Measurements from ENCODE around the gene ACTMAP. TPM values are rescaled to one million over a fixed set of nuclear protein-coding genes. Genes with fewer than 3 reads are reported as not detected.

Gene ACTMAP
- total and polyA plus RNA-seq, 2 of the 13 experiments (the other 11 are each of a cell fraction or from before 2014, with no cell fraction given), result 2.2 to 7.9 TPM

GRCh38 chr19:40776932-40777644 is 26.8 kb upstream of the ACTMAP start (continued):
- TF ChIP-seq ZNF407 (CRISPR knock-in tag; IDR thresholded peaks at IDR 0.05; ENCODE audit: not compliant biosample characterization), result no peak
- TF ChIP-seq ADNP (CRISPR knock-in tag; IDR thresholded peaks at IDR 0.05), result peak; percentile 21; the same call in 1 of the 2 replicates
- TF ChIP-seq, protein P1, sequence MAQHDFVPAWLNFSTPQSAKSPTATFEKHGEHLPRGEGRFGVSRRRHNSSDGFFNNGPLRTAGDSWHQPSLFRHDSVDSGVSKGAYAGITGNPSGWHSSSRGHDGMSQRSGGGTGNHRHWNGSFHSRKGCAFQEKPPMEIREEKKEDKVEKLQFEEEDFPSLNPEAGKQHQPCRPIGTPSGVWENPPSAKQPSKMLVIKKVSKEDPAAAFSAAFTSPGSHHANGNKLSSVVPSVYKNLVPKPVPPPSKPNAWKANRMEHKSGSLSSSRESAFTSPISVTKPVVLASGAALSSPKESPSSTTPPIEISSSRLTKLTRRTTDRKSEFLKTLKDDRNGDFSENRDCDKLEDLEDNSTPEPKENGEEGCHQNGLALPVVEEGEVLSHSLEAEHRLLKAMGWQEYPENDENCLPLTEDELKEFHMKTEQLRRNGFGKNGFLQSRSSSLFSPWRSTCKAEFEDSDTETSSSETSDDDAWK (CRISPR knock-in tag; IDR thresholded peaks at IDR 0.05), result no peak
- no peak for TF ChIP-seq ZFP62 (CRISPR knock-in tag; IDR thresholded peaks at IDR 0.05)
- 0 out of 2 replicates have a peak, but pooled peaks have one; percentile 23 for TF ChIP-seq YEATS4 (CRISPR knock-in tag; IDR thresholded peaks at IDR 0.05; ENCODE audit: borderline replicate concordance)
- TF ChIP-seq, protein P2, sequence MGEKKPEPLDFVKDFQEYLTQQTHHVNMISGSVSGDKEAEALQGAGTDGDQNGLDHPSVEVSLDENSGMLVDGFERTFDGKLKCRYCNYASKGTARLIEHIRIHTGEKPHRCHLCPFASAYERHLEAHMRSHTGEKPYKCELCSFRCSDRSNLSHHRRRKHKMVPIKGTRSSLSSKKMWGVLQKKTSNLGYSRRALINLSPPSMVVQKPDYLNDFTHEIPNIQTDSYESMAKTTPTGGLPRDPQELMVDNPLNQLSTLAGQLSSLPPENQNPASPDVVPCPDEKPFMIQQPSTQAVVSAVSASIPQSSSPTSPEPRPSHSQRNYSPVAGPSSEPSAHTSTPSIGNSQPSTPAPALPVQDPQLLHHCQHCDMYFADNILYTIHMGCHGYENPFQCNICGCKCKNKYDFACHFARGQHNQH (CRISPR knock-in tag; IDR thresholded peaks at IDR 0.05), result no peak
- TF ChIP-seq ATF3 (CRISPR knock-in tag; IDR thresholded peaks at IDR 0.05), result no peak
- peak; percentile 13; the same call in 1 of the 2 replicates for TF ChIP-seq DMAP1 (CRISPR knock-in tag; IDR thresholded peaks at IDR 0.05)
- TF ChIP-seq ZFP90 (CRISPR knock-in tag; IDR thresholded peaks at IDR 0.05; ENCODE audit: borderline replicate concordance), result no peak
- TF ChIP-seq ZC3H4 (CRISPR knock-in tag; IDR thresholded peaks at IDR 0.05; ENCODE audit: borderline replicate concordance), result no peak
- TF ChIP-seq, protein P3, sequence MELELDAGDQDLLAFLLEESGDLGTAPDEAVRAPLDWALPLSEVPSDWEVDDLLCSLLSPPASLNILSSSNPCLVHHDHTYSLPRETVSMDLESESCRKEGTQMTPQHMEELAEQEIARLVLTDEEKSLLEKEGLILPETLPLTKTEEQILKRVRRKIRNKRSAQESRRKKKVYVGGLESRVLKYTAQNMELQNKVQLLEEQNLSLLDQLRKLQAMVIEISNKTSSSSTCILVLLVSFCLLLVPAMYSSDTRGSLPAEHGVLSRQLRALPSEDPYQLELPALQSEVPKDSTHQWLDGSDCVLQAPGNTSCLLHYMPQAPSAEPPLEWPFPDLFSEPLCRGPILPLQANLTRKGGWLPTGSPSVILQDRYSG (CRISPR knock-in tag; IDR thresholded peaks at IDR 0.05), result 0 out of 2 replicates have a peak, but pooled peaks have one; percentile 40
- TF ChIP-seq CREM (IDR thresholded peaks at IDR 0.05), result peak; percentile 95
- no peak for TF ChIP-seq CREM (CRISPR knock-in tag; IDR thresholded peaks at IDR 0.05)
- TF ChIP-seq RFXAP (CRISPR knock-in tag; IDR thresholded peaks at IDR 0.05; ENCODE audit: borderline replicate concordance), result peak; percentile 100
- 0 out of 2 replicates have a peak, but pooled peaks have one; percentile 36 for TF ChIP-seq HDAC2 (CRISPR knock-in tag; IDR thresholded peaks at IDR 0.05)
- TF ChIP-seq ONECUT2 (CRISPR knock-in tag; IDR thresholded peaks at IDR 0.05), result no peak
- peak; percentile 49; the same call in 1 of the 2 replicates for TF ChIP-seq KDM1A (CRISPR knock-in tag; IDR thresholded peaks at IDR 0.05)
- no peak for TF ChIP-seq ZNF782 (CRISPR knock-in tag; IDR thresholded peaks at IDR 0.05; ENCODE audit: borderline replicate concordance)
